HG03159 (cell line): Measurements from ENCODE around the gene PCSK2.
"Not testable (repeated sequence)": the region's sequence is repeated elsewhere in the genome, so short reads cannot be mapped to it uniquely, and the experiment has no call there.

Experiments used
- ATAC-seq: cut with Tn5 transposase; IDR thresholded peaks from one replicate; pipeline ENCODE4 v1.9.1; 2021; ENCODE audit warnings: mild to moderate bottlenecking, moderate library complexity; ENCODE audit not compliant: unreplicated experiment

PCSK2 gene

GRCh38 chr20:17226410-17227218 lies at the start of gene PCSK2:
TSS of gene PCSK2 (plus strand) at chr20:17227040. CDS start at chr20:17227306, 266 bp downstream.
- no peak for ATAC-seq

- ATAC-seq, result no peak
Observed at GRCh38 chr20:17177341-17177740, 49.5 kb upstream of the PCSK2 start.

GRCh38 chr20:17179840-17180239 lies 47.0 kb upstream of the PCSK2 start:
- no peak for ATAC-seq

- ATAC-seq, result no peak
Observed at GRCh38 chr20:17189976-17190695, 36.7 kb upstream of the PCSK2 start.

- ATAC-seq, result no peak
Observed at GRCh38 chr20:17197041-17197440, 29.8 kb upstream of the PCSK2 start.

DNA sequence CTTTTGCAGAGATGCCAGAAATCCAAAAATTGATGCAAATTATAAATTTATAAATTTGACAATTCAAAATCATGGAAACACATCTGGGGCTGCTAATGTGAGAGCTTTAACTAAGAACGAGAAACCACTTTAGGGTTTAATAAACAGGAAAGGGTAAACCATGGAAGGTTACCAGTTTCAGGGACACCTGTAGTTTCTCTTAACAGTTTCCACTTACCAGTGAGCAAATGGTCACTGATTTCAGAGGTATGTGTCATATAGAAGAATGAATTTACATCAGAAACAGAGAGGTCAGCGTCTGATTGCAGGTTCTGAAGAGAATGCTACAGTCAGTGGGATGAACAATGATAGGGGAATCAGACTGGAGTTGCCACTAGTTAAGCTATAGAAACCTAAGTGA lies 24.8 kb upstream of the PCSK2 start:
- no peak for ATAC-seq

- ATAC-seq, result no peak
Observed at GRCh38 chr20:17202673-17203072, 24.2 kb upstream of the PCSK2 start.

GRCh38 chr20:17205084-17205813 lies 21.6 kb upstream of the PCSK2 start:
- ATAC-seq, result no peak

GRCh38 chr20:17210387-17210786 lies 16.5 kb upstream of the PCSK2 start:
- ATAC-seq, result no peak

DNA sequence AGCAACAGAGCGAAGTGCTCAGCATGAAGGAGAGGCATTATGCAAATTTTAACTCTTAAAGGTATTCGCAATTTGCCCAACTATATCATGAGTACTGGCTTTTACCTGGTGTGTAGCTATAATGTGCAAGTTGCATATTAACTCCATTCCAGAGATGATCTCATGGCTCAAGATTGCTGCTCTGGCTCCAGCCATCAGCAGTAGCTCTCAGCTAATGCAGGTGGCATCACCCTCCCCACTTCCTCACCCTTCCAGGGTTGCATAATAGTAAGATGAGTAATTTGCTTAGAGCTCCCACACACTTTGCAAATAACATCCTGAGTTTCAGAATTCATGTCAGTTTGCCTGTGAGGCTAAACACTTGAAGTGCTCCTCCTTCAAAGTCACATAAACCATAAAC lies 15.9 kb upstream of the PCSK2 start:
- no peak for ATAC-seq

GRCh38 chr20:17215167-17215566 lies 11.7 kb upstream of the PCSK2 start:
- ATAC-seq, result no peak

DNA sequence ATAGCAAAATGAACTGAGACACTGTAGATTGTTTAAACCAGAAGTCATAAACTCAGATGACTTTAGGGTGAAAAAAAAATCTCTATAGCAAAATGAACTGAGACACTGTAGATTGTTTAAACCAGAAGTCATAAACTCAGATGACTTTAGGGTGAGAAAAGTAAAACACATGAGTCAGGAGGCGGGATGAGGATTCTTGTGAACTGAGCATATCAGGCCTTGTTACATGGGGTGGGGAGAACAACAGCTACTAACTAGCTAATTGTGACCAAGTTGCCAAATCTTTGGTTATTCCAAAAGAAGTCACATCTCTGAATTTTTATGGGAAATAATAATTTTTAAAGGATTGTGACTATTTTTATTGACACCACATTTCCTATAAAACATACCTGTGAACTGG lies 7.0 kb upstream of the PCSK2 start:
- not testable (repeated sequence) for ATAC-seq

- ATAC-seq, result no peak
Observed at GRCh38 chr20:17223553-17223952, 3.3 kb upstream of the PCSK2 start.

GRCh38 chr20:17225851-17226409 lies 910 bp upstream of the PCSK2 start:
- no peak for ATAC-seq

DNA sequence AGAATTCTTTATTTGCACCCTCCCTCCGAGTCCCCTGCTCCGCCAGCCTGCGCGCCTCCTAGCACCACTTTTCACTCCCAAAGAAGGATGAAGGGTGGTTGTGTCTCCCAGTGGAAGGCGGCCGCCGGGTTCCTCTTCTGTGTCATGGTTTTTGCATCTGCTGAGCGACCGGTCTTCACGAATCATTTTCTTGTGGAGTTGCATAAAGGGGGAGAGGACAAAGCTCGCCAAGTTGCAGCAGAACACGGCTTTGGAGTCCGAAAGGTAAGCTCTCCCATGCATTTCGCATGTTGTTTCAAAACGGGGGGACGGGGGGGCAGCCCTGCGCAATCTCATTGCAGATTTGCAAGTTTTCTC lies 357 bp downstream of the PCSK2 start:
- no peak for ATAC-seq

DNA sequence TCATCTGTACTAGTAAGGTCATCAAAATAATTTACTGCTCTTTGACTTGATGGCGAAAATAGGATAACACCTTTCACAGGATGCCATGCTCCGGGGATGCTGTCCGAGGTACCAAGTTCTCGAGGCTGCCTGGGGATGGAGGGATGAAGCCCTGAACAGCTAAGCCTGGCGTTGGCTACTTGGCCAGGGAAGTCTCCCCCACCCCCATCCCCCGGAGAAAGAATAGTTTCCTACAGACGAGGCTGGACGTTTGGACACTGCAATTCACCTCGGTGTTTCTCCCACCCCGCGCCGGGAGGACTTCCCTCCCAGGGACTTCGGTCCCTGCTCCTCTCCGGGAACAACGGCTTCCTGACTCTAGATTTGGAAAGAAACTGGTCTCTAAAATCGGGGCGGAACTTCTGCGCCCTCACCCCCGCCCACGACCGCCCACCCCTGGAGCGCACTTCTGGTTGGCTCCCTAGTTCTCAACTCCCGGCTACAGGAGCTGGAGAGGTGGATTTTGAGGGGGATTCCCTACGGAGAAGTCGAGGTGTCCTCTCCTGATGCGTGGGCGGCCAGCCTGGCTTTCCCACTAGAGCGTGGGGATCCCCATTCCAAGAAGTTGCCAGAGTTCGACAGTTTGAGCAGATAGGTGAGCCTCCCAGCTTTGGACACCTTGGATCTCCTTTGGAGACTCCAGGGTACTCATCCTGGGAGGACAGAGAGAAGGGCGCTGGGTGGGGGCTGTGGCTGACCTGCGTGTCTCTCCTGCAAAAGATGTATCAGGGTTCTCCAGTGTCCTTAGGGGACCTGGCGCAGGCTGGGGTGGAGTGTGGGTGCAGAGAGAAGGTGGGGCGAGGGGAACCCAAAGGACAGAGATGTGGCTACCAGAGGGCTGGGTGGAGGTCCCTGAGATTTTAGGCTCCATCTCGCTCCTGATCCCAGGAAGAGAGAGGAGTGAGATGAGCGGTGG lies 1.1 kb downstream of the PCSK2 start:
- no peak for ATAC-seq

GRCh38 chr20:17228624-17229061 lies 1.8 kb downstream of the PCSK2 start:
- ATAC-seq, result no peak

DNA sequence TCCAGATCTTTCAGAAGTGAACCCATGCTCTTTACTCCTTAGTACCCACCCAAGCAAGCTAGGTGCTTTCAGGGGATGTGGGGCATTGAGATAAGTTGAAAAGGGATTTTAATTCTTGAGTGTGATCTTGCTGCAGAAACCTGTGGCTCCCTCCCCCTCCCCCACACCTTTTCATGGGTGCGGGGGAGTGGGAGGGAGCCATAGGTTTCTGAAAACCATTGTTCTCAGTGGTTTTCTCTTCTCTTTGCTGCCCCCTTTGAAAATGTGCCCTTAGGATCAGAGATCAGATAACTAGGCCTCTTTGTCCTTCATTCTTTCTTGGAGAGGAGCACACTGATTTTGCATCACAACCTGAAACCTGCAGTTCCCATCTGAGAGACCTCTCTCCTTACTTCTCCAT lies 2.4 kb downstream of the PCSK2 start:
- ATAC-seq, result no peak

DNA sequence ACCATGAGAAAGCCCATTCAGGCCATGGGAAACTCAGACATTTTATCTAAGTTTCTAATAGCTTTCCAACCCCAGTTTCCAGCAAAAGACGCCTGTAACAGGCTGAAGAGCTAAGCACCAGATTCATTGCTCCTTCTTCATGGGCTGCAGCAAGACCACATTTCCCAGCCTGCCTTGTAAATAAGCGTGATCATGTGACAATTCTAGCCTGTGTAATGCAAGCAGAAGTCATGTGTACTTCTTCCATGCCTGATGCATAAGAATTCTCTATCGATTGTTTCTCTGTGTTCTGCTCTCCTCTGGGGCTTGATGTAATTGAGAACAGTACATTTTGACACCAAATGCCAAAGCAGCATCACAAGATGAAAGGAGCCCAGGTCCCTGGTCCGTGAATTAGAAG lies 6.8 kb downstream of the PCSK2 start:
- ATAC-seq, result no peak

DNA sequence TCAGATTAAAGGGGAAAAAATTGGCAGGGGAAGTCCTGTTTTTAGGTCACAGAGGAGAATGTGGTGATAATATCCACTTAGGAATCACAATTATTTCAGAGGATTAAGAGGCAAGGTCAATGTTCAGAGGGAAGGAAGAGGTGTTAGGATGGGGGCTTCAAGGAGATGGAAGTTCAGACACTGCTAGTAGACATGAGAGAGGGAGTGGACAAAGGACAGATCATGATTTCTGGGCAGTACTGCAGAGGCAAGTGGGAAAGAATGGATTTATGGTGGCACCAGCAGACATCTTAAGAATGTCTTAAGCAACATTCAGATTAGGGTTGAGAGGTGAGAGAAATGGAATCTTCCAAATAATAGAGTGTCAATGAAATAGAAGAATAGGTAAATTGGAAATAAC lies 9.9 kb downstream of the PCSK2 start:
- ATAC-seq, result no peak
